GM21737 (cell line): ENCODE data around the gene BRI3.

ENCODE experiments used
- ATAC-seq: cut with Tn5 transposase; IDR thresholded peaks from one replicate; pipeline ENCODE4 v1.9.1; 2021; ENCODE audit warnings: mild to moderate bottlenecking, moderate library complexity; ENCODE audit not compliant: unreplicated experiment

Gene BRI3

DNA sequence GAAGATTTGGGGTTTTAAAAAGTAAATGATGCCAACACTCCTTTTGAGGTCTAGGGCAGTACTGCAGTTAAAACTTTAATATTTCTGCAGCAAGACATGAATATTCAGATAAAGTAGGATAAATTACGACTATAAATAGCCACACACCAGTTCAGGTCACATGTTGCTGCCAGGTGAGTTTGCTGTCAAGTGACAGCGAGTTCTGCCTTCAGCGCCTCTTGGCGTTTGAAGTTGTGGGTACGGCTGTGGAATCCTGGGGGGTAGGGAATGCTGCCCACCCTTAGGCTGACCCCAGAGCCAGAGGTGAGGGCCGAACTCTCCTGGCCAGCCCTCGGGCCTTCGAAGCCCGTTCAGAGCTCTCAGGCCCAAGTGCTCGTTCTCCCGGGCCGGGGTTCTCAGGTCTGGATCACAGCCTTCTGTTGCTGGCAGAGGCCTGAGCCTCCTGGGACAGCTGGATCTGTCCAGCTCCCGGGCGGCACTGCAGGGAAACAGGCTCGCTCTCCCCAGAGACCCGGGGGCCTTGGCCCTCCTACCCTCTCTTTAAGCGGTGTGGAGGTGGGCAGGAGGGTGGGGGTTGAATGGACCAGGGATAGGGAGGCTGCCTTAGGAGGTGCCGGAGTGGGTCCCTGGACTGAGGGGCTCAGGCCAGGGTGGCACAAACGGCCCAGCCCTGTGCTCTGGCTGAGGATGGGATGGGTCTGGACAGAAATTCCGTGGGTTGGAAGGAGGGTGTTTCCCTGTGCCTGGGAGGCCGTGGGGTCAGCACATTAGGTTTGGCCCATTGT is 5.4 kb downstream of the BRI3 start:
- no peak for ATAC-seq

DNA sequence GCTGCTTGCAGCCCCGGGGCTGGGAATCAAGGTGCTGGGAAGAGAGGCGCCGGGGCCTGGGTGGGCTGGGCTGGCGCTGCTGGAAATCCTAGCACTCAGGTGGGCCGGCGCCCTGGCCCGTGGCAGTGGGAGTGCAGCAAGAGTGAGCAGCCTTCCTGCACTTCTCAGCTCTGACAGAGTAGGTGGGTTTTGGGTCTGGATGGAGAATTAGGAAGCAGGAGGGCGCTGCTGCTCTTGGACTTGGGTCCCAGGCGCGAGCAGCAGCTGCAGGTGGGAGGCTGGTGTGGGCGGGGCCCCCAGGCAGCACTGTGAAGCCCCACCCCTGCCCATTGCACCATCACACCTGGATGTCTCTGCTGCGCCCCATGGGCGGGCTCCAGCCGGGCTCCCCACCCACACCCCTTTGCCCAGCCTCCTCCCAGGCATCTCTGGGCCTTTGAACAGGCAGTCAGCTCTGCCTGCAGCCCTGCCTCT is 6.0 kb downstream of the BRI3 start:
- ATAC-seq, result no peak

DNA sequence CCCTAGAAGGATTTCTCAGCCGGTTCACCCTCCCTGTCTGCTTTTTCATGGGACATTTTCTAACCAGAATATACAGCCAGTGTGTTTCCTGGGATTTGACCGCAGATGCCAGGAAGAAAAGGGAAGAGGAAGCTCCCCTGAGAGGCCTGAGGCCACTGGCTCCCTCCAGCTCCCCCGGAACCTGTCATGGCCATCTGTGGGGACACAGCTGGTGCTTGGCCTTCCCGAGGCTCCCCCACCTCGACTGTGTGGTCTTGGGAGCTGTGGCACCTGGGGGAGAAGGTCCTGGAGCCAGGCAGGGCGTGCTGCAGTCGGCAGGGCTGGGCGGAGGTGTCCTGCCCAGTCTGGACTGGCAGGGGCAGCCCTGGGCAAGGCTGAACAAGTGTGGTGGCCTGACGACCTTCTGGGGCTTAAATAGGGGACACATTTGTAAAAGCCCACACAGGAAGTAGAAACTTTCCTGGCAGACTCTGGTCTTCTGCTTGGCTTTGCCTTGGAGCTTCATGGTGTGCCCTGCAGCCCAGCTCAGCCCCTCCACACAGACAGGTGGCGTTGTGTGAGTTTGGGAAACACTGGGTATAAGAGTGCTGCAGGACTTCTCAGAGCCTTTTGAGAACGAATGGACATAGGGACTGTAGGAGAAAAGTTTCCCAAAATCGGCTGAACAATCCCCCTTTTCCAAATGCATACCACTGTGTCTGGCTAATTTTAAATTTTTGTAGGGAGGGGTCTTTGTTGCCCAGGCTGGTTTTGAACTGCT is 6.8 kb downstream of the BRI3 start:
- ATAC-seq, result no peak

DNA sequence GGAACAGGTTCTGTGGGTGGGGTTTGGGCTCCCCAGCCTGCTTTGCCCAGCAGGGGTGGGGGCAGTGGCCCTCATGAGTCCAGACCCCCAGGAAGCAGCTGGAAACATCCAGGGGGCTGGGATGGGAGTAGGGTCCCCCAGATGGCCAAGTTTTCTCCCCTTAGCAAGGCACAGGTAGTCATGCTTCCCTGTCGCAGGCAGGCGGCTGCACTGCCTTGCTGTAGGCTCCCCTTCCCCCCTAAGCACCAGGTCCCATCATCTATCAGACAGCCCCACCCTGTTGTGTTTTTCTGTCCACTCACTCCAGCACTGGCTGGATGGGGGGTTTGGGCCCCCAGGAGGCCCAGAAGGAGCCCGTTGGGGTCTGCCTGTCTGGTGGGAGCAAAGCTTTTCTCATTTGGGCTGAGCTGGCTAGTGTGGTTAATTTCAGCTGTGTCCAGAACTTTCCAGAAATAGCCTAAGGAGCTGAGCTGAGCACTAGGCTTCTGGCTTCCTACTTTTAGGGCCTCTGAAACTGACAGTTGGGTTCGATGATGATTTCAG is 7.9 kb downstream of the BRI3 start:
- ATAC-seq, result no peak

DNA sequence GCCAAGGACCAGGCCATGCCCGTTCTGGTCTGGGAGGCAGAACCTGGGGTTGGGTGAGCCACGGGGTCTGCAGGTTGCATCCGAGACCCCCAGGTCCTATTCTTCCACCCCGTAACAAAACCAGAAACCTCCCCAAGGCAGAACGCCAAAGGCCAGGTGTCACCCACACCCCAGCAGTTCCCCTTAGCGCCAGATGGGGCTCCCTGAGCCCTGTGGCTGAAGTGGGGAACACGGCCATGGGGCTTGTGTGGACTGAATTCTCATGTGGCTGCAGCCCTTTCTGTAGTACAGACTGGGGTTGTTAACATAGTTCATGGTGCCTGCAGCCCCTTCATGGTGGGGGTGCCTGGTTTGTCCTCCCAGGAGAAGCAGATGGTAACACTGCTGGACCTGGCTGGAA is 10.2 kb downstream of the BRI3 start:
- ATAC-seq, result no peak

DNA sequence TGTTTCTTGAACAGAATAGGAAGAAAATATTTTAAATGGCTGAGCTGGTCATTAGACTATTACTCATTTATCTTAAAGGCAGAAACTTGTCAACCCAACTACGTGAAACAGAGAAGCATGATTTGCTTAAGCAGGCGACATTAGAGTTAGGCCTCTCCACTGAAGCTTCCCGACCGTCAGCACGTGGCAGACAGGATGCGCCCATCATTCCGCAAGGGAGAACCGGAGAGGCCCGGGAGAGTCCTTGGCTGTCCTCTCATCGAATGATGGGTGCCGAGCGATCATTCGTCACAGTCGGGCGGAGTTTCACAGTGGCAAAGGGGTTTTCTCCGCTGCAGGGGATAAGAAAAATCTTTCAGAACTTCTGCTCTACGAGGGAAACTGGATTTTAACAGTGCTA is 11.8 kb downstream of the BRI3 start:
- no peak for ATAC-seq

DNA sequence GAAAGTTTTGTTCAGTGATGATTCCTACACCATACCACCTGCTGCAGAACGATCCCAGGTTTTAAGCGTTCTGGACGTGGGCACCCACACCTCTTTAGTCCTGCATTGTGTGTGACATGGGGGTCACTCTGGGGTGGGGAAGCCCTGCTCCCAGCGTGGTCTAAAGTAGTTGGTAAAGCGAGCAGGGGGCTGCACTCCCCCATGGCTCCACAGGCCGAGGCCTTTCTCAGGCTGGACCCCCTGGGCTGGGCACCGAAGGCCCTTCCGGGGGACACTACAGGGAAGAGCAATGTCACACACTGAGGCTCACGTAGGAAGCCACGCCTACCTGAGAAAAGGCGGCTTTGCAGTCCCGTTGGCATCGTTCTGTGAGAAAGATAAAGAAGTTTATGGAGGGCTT is 12.3 kb downstream of the BRI3 start:
- no peak for ATAC-seq

DNA sequence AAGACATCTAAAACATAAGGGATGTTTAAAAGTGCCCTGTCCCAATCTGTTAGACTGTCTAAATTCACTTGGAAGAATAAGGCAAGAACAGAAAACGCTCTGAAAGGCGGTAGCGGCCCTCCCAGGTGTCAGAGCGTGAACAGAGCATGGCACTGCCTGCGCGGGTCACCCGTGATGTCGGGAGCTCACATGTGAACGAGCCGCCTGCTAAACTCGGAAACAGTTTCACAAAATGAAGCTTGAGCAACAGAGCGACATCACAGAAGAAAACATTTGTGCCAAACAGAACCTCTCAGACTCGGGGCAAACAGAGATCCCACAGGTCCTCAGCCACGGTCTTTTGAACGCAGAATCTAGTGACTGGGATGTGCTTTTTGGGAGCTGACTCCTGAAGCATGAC is 12.8 kb downstream of the BRI3 start:
- ATAC-seq, result no peak

DNA sequence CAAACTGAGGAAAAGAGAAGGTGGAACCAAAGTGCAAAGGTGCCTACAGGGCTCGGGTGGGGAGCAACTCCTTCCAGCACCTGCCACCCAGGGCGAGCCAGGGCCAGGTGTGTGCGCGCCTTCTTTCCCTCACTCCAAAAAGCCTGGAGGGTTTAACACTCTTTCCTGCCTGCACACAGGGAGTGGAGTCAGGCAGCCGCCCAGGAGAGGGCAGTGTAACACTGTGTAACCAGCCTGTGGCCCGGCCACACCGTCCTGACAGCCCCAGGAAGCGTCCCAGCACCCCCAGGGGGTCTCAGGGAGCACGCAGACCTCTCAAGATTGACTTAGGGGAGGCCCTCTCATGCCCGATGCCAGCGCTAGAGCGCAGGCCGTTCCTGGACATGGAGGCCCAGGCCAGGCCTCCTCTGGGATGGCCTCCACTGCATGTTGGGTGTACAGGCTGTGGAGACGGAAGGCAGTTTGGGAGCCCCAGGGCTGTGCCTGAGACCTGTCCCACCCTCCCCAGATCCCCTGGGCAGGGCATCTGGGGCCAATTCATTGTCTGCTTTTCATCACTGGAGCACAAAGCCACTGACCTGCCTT is 13.4 kb downstream of the BRI3 start:
- ATAC-seq, result no peak

DNA sequence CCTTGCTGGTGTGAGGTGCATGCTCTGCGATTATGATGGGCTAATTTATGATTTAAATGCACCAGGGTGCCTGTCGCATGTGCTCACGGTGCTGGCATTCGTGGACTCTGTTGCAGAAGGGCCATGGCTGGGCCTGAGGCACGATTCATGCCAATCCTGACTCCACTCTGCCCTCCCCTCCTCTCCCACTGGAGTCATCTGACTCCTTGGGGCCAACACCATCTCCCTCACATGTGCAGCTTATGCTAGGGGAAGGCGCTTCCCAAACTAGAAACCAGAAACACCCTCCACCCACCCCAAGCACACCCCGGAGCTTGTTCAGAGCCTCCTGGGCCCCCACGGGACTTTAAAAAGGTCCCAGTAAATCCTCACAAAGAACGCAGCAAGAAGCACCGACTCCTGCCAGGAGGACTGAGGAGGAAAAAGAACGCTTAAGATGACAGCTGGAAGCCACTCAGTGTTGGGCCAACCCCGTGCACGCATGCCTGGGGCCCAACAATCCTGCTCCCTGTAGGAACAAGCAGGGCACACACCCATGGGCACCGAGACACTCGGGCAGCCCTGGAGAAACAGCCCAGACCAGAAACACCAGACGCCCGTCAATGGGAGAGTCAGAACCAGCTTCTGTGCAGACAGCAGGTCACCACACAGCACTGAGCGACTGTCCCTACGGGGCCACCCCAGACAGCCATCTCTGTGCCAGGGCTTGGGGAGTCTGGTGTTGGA is 14.1 kb downstream of the BRI3 start:
- no peak for ATAC-seq

DNA sequence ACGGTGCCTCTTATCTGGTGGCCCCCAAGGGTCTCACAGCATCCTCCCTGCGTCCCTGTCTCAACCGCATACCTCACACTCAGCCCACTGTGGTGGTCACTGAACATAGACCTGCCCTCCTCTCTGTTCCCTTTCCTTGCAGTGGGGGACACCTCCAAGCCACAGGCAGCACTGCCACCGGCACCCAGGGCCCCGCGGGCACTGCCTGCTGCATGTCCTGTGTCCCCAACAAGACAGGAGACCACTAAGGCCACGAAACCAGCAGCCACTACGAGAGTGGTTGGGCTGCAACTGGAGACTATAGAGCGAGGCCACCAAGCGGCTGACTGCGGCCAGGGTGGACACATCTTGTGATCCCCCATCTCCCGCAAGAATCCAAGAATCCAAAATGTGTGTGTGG is 15.3 kb downstream of the BRI3 start:
- ATAC-seq, result no peak

DNA sequence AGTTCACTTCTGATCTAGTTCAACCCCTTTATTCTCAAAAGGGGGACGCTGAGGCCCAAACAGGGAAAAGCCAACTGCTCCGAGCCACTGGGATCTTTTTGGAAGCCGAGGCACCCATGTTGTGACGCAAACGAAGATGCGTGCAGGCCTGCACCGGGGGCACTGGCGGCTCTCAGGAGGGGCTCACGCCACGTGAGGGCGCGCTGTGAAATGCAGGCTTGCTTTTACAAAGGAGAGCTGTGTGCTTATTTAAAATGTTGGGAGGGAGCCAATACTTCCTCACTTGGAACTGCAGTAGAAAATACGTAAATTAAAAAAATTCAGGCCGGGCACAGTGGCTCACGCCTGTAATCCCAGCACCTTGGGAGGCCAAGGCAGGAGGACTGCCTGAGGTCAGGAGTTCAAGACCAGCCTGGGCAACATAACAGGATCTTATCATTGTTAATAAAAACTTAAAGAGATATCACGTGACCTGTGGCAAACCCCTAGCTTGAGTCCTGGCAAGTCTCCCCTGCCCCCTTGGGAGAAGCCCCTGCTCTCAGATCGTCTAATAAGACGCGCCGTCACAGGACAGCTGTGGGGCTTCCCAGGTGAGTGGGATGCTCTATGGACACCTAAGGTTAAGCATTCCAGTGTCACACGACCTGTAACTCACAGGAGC is 16.3 kb downstream of the BRI3 start:
- no peak for ATAC-seq

DNA sequence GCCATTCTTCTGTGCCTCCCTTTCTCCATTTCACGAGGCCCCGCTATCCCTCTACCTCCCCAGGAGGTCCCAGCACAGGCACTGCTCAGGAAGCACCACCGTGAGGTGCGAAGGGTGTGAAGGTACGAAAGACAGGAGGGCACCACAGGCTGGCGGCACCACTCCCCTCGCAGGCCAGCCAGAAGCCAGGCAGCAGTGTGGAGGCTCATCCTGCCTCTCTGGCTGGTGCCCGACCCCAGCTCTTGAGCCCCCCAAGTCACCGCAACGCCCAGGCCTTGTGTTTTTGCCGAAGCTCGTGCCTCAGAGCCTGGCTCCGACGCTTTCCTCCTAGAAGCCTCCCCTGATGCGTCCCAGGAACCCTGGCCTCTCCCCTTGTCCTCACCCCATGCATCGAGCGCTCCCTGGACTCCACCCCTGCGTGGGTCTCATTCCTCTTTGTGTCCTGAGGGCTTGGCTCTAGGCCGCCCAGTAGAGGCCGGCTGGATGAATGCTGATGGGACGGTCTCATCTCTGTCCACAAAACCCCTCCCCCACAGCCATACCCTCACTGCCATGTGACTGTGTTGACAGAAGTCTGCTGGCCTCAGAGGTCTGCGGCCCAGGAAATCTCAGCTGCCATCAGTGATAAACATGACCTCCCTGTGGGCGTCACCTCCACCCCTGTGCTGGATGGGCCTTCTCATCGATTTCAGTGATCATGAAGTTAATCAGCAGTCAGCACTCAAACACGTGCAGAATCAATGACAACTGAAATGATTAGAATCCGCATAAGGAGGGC is 19.3 kb downstream of the BRI3 start:
- no peak for ATAC-seq

DNA sequence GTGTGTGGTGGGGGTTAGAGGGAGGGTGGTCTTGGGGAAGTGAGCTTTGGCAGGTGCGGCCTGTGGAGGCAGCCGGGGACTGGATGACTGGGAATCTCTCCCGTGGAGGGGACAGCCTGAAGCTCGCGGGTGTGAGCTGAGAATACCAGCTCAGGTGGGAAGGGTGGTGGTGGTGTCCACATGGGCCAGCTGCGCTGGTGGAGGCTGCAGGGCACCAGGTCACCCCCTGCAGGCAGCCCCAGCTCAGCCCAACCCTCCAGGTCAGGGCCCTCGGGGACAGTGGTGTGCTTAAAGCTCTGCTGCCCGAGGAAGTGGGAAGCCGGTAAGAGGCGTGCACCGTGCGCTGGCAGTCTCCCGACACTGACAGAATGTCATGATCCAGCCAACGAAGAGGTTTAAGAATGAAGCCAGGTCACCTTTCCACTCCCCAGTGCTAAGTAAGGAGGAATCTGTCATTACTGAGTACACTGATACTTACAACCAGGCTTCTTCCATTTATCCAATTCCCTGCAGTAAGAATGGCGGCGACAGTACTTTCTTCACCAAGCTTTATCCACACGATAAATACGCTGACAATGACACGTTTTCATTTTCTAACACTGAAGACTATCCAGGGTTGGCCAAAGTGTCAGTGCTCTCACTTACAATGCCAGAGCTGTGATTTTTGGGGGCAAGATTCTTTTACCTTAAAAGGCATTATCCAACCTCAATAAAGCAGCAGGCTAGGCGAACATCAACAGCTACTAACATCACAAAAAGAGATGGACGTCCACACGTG is 20.4 kb downstream of the BRI3 start:
- no peak for ATAC-seq

DNA sequence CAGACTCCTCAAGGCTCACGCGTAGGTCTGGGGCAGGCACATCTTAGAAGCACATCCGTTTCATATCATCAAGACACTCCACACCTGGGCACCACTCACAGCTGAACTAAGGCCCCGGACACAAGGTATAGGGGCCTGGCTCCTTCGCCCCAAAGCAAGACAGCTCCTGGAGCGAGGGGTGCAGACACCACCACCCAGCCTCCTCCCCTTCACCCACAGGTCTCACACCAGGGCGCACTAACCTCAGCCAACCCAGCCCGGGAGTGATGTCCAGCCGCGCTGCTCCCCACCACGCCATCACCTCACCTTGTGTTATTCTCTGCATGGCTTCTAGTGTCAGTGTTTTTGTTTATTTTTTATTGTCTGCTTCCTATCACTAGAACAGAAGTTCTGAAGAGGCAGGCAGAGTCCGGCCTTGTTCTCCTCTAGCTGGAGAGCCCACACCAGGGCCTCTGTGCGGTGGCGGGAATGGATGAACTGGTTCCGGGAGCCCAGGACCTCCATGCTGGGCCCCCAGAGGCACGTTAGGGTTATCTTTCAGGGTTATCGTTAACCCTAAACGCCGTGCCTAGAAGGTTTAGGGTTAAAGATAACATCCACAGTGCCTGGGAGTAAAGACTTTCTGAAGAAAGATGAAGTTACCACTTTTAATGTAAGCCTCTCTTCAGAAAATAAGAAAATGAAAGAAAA is 21.8 kb downstream of the BRI3 start:
- no peak for ATAC-seq

DNA sequence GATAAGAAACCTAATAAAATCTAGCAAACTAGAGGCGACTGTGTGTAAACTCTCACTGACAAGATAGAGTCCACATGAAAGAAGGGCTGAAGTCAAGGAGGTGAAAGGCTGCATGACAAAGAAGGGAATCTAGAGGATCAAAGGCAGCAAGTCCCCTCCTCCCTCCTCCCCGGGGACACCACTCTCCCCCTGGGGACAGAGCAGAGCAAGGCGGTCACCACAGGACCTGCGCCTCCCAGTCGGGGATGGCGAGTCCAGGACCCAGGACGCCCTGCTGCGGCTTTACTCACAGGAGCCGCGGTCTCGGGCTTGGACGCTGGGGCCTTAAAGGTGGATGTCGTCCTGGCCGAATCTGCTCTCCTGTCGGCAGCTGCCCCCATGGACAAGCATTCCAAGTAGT is 22.4 kb downstream of the BRI3 start:
- ATAC-seq, result no peak

DNA sequence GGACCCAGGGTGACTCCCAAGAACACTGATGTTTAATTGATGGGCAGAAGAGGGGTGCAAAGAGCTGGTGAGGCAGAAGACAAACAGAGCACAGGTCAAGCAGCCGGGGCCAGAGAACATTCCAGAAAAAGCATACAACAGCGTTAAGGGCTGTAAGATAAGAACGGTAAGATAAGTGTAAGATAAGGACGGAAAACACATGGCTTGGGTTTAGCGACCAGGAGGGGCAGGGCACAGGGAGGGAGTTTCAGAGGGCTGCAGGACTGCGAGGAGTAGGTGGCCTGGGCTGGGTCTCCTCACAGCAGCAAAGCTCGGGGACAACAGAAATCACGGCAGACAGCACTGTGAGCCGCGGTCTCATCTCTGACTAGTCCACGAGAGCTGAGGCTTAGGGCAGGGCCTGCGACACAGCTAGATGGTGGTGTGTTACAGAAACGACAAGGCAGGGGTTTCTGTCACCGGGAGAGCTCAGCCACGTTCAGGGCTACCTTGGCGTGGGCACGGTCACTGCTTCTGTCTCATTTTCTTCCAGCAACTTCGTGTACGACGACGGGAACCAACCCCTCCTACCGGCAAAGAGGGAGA is 24.6 kb downstream of the BRI3 start:
- ATAC-seq, result no peak

DNA sequence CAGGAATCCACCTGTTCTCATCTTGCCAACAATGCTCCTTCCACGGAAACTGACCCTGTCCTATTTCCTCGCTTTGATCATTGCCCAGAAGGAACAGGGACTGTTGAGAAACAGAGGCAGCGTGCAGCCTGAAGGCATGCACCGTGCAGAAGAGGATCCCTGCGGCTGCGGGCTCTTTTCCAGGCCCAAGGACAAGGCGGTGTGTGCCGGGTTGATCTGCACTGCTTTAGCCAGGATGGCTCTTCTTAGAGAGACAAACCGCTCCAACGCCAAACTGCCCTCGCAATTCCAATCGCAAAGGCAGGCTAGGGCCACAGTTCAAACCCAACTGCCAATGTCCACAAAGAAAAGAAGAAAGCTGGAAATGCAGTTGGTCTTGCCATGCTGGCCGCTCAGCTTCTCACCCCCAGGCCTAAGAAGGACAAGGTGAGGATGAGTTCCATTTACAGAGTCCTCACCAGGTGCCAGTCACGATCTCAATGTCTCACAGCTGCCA is 26.5 kb downstream of the BRI3 start:
- ATAC-seq, result no peak
